ENCODE results near the gene NBEA. TPM values are rescaled to one million over a fixed set of nuclear protein-coding genes. Genes with fewer than 3 reads are reported as not detected.

Gene NBEA
- total and polyA plus RNA-seq, 2 experiments from 2014 or later: 9.1 to 29.1 TPM

GRCh38 chr13:35592457-35592856 is 650.4 kb downstream of the NBEA start (continued):
- no peak for TF ChIP-seq CREB1 (CRISPR knock-in tag; IDR thresholded peaks at IDR 0.05; ENCODE audit: low read depth)
- no peak for TF ChIP-seq STAT1 (IDR thresholded peaks at IDR 0.05; ENCODE audit: unreplicated experiment)
- no peak for TF ChIP-seq CTCF (conservative IDR thresholded peaks at IDR 0.05; ENCODE audit: low read depth in 2 of 2)
- TF ChIP-seq, protein P1, sequence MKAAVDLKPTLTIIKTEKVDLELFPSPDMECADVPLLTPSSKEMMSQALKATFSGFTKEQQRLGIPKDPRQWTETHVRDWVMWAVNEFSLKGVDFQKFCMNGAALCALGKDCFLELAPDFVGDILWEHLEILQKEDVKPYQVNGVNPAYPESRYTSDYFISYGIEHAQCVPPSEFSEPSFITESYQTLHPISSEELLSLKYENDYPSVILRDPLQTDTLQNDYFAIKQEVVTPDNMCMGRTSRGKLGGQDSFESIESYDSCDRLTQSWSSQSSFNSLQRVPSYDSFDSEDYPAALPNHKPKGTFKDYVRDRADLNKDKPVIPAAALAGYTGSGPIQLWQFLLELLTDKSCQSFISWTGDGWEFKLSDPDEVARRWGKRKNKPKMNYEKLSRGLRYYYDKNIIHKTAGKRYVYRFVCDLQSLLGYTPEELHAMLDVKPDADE (IDR thresholded peaks at IDR 0.05): no peak

DNA sequence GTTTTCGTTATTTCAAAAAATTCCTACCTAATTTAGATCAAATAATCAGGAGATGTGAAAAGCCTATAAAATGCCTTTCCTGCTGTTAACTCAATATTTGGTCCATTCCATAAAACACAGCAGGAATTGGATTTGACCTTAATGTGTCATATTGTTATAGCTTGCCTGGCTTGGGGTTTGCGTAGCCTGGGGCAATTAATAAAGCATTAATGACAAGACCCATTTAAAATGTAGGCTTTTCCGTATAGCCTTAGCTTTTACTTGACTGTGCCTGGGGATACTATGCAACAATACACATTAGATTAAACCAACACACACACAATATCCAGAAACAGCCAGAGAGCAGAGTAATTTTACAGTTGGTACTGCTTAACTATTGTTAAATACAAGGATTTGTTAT is 651.6 kb downstream of the NBEA start:
- no peaks in the 10 kb centered on the region for H3K36me3 ChIP-seq (ENCODE audit: insufficient read depth)
- no peaks in the 10 kb centered on the region for H3K27me3 Mint-ChIP-seq (ENCODE audit: insufficient read depth, low read depth, poor library complexity)
- TF ChIP-seq ZNF114 (CRISPR knock-in tag; IDR thresholded peaks at IDR 0.05) (no peak), JUNB (IDR thresholded peaks at IDR 0.05; ENCODE audit: unreplicated experiment) (no peak), STAT1 (IDR thresholded peaks at IDR 0.05; ENCODE audit: unreplicated experiment) (no peak), CTCF (conservative IDR thresholded peaks at IDR 0.05; ENCODE audit: low read depth in 2 of 2) (no peak), EZH2 (IDR thresholded peaks at IDR 0.05; ENCODE audit: low read depth, unreplicated experiment) (no peak)
- TF ChIP-seq, protein P1 (IDR thresholded peaks at IDR 0.05): no peak
- TF ChIP-seq, protein P2, sequence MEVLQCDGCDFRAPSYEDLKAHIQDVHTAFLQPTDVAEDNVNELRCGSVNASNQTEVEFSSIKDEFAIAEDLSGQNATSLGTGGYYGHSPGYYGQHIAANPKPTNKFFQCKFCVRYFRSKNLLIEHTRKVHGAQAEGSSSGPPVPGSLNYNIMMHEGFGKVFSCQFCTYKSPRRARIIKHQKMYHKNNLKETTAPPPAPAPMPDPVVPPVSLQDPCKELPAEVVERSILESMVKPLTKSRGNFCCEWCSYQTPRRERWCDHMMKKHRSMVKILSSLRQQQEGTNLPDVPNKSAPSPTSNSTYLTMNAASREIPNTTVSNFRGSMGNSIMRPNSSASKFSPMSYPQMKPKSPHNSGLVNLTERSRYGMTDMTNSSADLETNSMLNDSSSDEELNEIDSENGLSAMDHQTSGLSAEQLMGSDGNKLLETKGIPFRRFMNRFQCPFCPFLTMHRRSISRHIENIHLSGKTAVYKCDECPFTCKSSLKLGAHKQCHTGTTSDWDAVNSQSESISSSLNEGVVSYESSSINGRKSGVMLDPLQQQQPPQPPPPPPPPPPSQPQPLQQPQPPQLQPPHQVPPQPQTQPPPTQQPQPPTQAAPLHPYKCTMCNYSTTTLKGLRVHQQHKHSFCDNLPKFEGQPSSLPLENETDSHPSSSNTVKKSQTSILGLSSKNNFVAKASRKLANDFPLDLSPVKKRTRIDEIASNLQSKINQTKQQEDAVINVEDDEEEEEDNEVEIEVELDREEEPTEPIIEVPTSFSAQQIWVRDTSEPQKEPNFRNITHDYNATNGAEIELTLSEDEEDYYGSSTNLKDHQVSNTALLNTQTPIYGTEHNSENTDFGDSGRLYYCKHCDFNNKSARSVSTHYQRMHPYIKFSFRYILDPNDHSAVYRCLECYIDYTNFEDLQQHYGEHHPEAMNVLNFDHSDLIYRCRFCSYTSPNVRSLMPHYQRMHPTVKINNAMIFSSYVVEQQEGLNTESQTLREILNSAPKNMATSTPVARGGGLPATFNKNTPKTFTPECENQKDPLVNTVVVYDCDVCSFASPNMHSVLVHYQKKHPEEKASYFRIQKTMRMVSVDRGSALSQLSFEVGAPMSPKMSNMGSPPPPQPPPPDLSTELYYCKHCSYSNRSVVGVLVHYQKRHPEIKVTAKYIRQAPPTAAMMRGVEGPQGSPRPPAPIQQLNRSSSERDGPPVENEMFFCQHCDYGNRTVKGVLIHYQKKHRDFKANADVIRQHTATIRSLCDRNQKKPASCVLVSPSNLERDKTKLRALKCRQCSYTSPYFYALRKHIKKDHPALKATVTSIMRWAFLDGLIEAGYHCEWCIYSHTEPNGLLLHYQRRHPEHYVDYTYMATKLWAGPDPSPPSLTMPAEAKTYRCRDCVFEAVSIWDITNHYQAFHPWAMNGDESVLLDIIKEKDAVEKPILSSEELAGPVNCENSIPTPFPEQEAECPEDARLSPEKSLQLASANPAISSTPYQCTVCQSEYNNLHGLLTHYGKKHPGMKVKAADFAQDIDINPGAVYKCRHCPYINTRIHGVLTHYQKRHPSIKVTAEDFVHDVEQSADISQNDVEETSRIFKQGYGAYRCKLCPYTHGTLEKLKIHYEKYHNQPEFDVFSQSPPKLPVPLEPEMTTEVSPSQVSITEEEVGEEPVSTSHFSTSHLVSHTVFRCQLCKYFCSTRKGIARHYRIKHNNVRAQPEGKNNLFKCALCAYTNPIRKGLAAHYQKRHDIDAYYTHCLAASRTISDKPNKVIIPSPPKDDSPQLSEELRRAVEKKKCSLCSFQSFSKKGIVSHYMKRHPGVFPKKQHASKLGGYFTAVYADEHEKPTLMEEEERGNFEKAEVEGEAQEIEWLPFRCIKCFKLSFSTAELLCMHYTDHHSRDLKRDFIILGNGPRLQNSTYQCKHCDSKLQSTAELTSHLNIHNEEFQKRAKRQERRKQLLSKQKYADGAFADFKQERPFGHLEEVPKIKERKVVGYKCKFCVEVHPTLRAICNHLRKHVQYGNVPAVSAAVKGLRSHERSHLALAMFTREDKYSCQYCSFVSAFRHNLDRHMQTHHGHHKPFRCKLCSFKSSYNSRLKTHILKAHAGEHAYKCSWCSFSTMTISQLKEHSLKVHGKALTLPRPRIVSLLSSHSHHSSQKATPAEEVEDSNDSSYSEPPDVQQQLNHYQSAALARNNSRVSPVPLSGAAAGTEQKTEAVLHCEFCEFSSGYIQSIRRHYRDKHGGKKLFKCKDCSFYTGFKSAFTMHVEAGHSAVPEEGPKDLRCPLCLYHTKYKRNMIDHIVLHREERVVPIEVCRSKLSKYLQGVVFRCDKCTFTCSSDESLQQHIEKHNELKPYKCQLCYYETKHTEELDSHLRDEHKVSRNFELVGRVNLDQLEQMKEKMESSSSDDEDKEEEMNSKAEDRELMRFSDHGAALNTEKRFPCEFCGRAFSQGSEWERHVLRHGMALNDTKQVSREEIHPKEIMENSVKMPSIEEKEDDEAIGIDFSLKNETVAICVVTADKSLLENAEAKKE (CRISPR knock-in tag; IDR thresholded peaks at IDR 0.05): no peak

More for the DNA sequence above, 651.6 kb downstream of the NBEA start:
- Mint-ChIP-seq H3K36me3 (ENCODE audit: low read depth) (no peaks in the 10 kb centered on the region), H3K27ac (no peak overlapping the region), H3K4me3 (no peak overlapping the region), H3K4me1 (peaks cover 12% of the 10 kb centered on the region), H3K9me3 (no peaks in the 10 kb centered on the region)
- Histone ChIP-seq H3K4me2 (no peak overlapping the region), H3K27ac (ENCODE audit: low read depth) (no peak overlapping the region), H2AFZ (no peak overlapping the region), H3K4me1 (ENCODE audit: insufficient read depth) (0 out of 2 replicates have a peak, but pooled peaks cover 5% of the 10 kb centered on the region), H3K9me2 (ENCODE audit: insufficient read depth) (no peaks in the 10 kb centered on the region), H3F3A (replicated peaks; ENCODE audit: low read depth) (no peaks in the 10 kb centered on the region), H4K20me1 (replicated peaks; ENCODE audit: insufficient read depth) (no peaks in the 10 kb centered on the region), H3K79me2 (replicated peaks; ENCODE audit: insufficient read depth) (no peaks in the 10 kb centered on the region), H3K4me3 (no peak overlapping the region), H3K27me3 (ENCODE audit: insufficient read depth) (no peaks in the 10 kb centered on the region)
- no peak for DNase-seq (ENCODE audit: low spot score)
- no peak for ATAC-seq

All from GM23338 (cell line).